Prostate gland (tissue), 2 donors: ENCODE results near the gene FCRLA.
"Not testable (repeated sequence)": the region's sequence is repeated elsewhere in the genome, so short reads cannot be mapped to it uniquely, and the experiment has no call there.

Experiments
- CTCF ChIP-seq, 4 experiments: fragments of 200-600 bp in 2 of 4; fragments of 450-650 bp in 2 of 4; sonication (generic) in 2 of 4; IDR thresholded peaks; 1 replicate in 3 of 4; 2 replicates in 1 of 4; pipeline ENCODE4 v1.5.1; 2016 to 2019; ENCODE audit warnings: antibody characterized with exemption in 4 of 4, mild to moderate bottlenecking in 2 of 4, moderate library complexity in 2 of 4
- POLR2A ChIP-seq: fragments of 450-650 bp; IDR thresholded peaks from one replicate; pipeline ENCODE4 v1.6.1; 2016; ENCODE audit warnings: antibody characterized with exemption, mild to moderate bottlenecking

DNA sequence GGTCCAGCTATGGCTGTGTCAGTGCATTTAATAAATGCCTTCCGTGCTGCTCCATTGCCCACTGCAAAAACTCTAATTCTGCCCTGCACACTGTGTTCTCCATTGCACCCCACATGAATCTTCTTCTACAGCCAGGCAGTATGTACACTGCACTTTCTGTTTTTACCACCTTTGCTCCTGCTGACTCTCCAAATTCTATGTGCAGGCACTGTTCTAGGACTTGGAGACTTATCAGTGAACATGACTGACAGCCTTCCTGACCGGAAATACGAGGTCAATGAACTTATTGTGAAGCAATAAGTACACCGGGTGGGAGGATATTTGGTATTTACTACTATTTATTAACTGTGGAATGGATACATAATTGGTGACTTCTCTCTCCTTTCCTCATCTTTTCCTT is 42.3 kb upstream of the FCRLA start:
- TF ChIP-seq CTCF (IDR thresholded peaks at IDR 0.05); POLR2A: not testable (repeated sequence)
